Renal pelvis (tissue), 3 donors: ENCODE measurements around the gene MFSD8. TPM values are rescaled to one million over a fixed set of nuclear protein-coding genes. Genes with fewer than 3 reads are reported as not detected.

ENCODE experiments used
- polyA plus RNA-seq, 3 donors: library from polyadenylated mRNA; unstranded; fragments of 120-200 nt; gene quantifications; one replicate each; pipeline ENCODE4 v1.2.1, GENCODE V29; 2013; ENCODE audit not compliant: insufficient read length in 3 of 3

The MFSD8 gene
- polyA plus RNA-seq, 3 donors, result 16.0 to 31.5 (median 28.1) TPM

Other genes starting within 250 kb of the MFSD8 start
- not detected for gene SLC25A31, start 234.8 kb downstream of the MFSD8 start, polyA plus RNA-seq
- gene HSPA4L, start 182.9 kb downstream of the MFSD8 start, polyA plus RNA-seq, result 1 to 10 TPM; 7.5 to 9.1 (median 9.0) TPM
- gene PLK4, start 84.3 kb downstream of the MFSD8 start, polyA plus RNA-seq, result 10 to 100 TPM; 21.4 to 23.2 (median 22.2) TPM
- 10 to 100 TPM; 10.1 to 21.7 (median 18.7) TPM for gene ABHD18, start 233 bp upstream of the MFSD8 start, polyA plus RNA-seq
- gene LARP1B, start 96.1 kb upstream of the MFSD8 start, polyA plus RNA-seq, result 10 to 100 TPM; 20.4 to 24.9 (median 22.9) TPM